Amniotic stem cell (primary cell): ENCODE results near the gene PTPRE.

Experiments used
- DNase-seq: peaks from one replicate; lab custom pipeline; 2025; lab: John Stamatoyannopoulos, UW

Gene PTPRE

DNA sequence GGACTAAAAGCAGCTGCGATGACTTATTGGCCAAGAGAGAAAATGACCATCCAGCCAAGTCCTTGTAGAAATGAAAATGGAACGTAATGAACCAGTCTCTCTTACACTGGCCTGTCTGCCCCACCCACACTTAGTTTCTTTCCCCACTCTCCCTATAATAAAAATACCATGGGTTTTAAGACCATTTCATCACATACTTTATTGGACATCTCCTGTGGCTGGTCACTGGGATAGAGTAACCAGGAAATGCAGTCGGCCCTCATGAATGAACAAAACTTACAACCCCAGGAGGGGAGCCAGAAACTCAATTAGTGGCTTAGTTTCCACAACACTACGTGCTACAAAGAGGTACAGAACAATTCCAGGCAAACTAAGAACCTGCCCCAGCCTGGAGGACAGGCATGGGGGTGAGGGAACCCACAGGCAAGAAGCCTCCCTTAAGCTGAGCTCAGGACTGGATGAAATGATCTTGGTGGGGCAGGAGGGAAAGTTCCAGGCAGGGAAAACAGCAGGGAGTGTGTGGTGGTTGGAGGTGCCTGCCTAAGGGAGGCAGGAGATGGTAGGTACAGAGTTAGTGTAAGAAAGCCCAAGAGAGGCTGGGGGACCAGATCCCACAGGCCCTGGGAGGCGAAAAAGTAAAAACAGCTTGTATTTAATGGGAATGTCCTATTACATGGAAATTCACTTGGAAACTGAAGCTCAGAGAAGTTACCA is 189.7 kb downstream of the PTPRE start:
- DNase-seq = no peak

DNA sequence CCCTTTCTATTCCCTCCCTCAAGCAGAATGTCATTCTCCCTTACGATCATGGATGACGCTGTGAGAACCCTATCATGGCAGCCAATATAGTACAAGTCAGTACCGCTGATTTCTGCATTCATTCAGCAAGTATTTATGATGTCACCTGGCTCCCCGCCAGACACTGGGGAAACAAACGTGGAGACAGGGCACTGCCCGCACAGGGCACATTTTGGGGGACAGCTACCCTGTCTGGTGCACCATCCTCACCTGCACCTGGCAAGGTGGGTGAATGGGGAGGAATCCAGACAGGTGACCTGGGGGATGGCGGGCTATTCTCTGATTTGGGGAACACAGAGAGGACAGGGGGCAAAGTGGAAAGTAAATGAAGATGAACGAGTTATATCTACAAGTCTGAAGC is 190.9 kb downstream of the PTPRE start:
- DNase-seq = no peak

DNA sequence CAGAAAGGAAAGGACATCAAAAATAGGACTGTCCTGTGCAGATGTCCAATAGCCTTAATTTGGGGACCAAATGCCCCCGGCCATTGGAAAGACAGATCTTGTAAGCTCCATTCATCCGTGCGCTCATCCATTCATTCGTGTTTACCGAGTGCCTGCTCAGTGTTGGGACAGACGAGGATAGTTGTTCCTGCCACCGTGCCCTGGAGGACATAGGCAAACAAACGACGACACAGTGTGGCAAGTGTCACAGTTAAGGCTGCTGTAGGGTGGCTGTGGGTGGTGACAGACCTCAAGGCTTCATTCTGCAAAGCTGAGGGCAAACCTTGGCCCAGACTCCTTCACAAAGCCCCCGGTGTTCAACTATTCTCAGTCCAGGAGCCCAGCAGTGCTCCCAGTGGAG is 191.7 kb downstream of the PTPRE start:
- no peak for DNase-seq

DNA sequence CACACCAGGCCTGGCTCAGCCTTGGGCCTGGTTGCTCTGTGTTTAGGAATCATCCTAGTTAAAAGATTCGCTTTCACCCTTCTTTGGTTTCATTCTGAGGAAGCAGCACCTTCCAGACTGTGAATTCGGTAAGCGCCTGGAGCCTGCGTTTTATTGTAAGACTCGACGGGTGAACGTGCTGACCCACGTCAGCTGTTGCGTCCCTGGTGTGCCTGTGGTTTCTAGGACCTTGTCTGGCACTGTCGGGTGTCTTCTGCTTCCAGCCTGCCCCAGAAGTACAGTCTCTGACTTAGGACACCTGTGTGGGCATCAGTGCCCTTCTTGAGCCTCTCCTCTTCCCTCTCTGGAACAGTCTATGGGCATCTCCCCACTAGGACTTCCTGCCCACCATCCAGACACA is 193.0 kb downstream of the PTPRE start:
- DNase-seq = no peak

DNA sequence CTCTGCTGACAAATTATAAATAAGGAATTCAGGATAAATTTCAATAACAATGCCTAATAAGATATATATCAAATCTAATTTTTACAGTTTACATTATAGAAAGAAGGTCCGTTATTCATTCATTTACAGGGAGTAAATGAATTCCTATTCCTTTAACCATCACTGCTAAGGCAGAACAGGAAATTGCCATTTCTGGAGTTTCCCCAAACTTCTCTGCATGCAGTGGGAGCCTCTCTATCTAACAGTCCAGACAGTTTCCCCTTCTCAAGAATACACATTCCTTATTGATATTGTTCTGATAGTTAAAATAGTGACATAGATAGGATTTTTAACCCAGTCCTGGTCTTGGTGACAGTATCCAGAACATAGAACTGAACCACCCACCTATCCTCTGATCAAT is 195.0 kb downstream of the PTPRE start:
- DNase-seq = no peak

DNA sequence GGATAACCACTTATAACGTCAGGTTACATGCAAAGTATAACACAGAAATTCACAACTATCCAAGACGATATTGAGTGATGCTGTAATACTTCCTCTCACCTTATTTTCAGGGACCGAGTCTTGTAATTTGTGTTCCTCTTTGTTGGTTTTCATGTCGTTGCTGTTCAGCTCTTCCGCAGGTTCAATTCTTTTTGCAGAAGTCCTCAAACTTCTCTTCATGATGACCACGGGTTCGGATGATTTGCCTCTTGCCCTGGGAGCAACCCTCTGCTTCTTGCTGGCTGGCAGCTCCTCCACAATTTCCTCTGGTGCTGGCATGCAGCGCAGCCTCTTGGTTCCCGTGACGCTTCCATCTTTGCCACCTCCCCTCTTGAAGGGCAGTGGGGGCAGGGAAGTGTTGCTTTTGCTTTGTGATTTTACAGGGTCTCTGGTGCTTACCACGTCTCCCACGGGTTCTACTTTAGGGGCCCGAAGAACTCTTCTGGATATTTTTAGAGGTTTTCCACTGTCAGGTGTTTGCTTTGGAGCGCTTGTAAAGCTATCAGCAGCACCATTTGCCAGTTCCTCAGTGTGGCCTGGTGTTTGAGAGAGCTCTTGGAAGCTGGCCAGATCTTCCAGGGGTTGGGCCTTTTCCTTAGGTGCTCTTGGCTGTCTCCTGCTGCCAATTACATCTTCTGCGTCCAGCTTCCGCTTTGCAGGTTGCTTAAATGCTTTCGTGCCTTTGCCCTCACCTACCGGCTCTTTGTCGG is 195.8 kb downstream of the PTPRE start:
- no peak for DNase-seq

DNA sequence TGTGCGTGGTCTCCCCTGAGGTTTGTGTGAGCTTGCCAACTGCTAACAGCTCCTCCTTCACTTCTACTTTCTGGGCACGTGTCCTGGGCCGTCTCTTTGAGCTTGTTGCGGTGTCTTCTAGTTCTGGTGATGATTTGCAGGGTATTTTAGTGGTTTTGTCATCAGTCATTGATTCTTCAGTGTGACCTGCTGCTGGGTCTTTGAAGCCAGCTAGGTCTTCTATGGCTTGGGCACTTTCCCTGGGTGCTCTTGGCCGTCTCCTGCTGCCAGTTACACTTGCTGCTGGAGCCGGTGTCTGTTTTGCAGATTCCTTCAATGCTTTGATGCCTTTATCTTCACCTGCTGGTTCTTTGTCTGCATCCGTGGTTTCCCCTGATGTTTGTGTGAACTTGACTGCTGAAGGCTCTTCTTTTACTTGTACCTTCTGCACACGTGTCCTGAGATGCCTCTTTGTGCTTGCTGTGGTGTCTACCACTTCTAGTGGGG is 196.4 kb downstream of the PTPRE start:
- no peak for DNase-seq

DNA sequence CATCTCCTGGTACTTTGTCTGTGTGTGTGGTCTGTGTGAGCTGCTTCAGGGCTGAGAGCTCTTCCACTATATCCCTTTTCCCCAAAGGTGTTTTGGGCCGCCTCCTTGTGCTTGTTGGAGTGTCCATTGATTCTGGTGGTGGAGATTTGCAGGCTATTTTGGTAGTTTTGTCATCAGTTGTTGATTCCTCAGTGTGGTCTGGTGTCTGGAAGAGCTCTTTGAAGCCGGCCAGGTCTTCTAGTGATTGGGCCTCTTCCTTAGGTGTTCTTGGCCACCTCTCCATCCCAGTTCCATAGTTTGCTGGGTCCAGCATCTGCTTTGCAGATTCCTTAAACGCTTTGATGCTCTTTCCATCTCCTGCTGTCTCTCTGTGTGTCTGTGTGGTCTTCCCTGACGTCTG is 198.5 kb downstream of the PTPRE start:
- DNase-seq = no peak

DNA sequence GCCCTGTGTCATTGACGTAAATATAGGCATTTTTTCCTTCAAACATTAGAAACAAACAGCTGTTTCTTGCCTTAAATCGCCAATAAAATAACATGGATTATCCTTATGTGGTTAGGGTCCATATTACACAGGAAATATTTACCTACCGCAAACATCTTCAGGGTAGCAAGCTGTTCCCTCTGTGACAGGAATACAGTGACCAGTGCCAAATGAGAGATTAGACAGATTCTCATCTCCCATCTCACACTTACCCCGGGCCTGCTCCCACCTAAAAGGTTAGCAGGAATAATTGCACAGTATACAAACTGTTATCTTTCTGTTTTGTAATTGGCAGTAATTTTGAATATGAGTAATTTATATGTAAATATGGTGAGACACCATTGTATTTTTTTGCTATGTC is 202.8 kb downstream of the PTPRE start:
- DNase-seq = no peak

DNA sequence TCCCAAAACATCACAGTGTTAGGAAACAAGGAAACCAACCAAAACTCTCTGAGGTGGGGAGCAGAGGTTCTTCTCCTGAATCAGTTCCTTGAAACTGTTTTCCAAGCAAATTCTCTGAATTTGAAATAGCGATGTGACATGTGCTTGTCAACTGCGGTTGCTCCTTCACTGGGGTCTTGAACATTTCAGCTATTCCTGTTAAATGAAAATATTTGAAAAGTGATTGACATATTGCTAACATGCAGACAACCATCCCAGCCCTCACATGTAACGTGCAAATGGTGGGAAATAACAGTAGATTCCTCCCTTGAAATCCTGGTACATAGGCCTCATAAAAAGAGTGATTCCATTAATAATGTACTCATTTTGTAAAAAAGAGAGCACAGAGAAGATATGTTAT is 203.4 kb downstream of the PTPRE start:
- no peak for DNase-seq

DNA sequence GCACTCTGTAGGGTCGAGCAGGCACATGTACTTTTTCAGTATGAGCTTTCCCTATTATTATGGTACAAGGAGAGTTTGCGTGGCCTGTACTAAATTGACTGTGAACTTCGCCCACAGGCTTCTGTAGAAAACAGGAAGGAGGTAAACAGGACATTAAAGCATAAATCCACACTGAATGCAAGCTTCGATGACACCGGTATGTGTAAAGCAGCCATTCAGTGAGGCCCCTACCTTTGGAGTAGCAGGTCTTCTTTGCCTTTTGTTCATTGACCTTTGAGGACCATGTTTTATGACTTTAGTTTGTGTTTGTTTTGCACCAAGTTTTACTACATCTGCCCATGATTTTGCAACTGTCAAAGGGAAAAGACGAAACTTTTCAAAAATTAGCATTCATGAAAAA is 204.8 kb downstream of the PTPRE start:
- no peak for DNase-seq

DNA sequence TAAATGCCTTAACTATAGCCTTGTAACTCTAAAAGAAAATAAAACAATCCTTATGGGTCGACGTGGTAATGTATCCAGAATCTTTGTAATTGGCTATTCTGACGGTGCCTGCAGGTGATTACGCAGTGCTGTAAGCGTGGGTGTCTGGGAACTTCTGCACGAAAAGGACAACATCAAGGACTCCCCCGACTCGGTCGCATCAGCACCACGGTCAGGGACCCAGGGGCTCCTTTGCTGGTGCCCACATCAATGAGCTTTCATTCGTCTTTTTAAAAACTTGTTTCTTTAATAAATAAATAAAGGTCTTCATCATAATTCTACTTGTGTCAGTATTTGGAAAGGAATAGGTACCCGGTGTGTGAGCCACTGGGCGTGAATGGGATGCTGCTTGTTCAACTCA is 206.1 kb downstream of the PTPRE start:
- DNase-seq = no peak

DNA sequence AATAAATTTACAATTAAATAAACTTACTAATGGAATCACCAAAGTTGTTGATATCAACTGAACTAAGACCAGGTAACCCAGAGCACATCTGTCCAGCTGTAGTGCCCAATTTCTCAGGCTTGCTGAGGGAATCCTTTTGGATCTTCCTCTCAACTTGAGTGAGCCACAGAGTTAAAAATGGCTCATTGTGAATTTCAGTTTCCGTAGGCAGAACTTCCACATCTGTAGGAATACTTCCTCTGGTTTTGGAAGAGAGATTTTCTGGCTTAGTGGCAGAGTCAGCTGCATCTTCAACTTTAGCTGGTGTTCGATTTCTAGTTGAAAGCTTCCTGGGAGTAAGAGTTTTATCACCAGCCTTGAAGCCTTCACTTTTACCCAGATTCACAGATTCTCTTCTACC is 208.0 kb downstream of the PTPRE start:
- DNase-seq = no peak

DNA sequence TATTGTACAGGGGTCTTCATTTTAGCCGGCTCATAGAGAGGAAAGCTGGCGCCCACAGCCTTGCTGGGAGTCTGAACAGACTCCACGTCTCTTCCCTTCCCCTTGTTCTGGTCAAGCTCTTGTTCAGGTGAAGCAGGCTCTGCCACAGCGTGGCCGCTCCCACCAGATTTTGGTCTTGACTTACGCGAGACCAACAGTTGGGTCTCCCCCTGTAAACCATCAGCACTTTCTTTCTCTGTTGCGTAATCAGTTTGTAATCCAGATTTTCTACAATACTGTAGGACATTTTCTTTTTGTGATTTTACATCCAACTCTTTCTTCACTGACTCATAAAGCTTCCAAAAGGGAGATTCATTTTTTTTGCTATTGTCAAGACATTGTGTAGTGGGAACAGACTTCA is 208.5 kb downstream of the PTPRE start:
- DNase-seq = no peak

DNA sequence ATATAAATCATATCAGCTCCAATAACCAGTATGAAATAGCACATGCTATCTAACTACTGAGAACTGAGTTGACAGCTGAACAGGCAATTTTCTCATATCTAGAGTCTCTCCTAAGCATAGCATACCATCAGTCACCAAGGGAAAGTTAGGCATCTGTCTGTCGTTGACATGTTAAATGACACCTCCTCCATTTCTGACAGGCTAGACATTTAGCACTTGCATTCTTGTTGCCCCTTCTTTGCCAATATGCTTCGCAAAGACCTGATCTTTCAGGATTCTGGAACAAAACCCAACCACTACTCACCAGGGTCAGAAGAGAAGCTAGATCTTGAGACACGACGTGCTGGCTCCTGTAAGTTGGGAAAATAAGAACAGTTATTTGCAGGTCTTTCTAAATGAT is 209.3 kb downstream of the PTPRE start:
- no peak for DNase-seq

DNA sequence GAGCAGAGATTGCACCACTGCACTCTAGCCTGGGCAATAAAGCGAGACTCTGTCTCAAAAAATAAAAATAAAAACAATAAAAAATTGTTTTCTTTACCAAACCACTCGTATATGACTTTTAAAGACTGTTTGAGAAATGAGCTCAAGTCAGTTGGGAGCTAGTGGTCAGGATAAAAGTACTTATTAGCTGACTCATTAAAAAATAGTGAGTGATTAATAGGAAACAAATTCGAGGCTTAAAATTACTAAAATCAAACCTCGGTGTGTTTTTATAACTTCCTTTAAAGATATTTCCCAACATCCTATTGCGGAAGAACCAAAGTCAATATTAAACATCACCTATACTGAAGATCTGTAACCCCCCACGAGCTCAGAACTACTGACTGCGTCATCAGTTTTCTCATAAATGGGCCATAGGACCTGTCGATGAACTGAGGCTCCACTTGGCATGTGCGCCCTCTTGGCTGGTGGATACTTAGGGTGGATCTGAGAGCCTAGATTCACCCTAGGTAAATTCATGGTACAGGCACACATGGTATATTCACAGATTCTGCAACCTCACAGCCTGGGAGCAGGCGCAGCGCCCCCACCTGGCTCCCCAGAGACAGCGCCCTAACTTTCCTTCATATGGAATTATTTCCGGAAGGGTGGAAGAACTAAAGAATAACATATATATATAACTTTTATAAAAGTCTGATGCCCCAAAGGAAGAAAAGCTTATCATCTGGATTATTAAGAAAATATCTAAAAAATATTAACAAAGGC is 210.1 kb downstream of the PTPRE start:
- no peak for DNase-seq

DNA sequence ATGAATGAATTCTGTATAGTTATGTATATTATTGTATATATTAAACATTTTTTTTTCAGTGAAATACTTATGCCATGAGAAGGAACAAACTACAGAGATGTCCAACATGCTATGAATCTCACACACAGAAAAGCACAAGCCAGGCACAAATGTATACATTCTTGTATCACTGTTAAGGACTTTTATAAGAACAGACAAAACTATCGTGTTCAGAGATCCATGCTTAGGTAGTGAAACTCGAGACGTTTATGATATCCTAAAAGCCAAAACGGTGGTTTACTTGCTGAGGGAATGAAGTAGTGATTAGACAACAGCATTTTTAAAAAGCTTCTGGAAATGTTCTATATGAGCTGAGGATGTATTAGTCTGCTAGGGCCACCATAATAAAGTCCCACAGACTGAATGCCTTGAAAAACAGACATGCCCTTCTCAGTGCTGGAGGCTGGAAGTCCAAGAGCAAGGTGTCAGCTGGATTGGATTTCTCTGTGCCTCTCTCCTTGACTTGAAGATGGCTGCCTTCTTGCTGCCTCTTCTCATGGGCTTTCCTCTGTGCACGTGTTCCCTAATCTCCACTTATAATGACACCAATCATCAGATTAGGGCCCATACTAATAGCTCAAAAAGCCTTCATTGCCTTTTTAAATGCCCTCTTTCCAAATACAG is 215.0 kb downstream of the PTPRE start:
- no peak for DNase-seq

DNA sequence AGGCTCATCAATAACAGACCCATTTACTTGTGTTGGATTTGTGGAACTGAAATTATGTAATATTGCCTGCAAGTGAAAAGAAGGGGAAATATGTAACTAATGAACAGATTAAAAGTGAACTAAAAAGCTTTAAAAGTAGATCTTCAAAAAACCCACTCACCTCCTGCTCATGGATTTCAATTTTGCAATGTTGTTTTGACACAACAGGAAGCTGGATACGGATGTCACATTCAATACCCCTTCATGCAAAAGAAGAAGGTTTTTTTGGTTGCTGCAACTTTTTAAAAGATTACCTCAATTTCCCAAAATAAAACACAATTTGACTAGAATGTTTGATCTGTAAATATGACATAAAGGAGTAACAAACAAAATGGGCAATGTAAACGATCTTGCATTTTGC is 216.0 kb downstream of the PTPRE start:
- no peak for DNase-seq

DNA sequence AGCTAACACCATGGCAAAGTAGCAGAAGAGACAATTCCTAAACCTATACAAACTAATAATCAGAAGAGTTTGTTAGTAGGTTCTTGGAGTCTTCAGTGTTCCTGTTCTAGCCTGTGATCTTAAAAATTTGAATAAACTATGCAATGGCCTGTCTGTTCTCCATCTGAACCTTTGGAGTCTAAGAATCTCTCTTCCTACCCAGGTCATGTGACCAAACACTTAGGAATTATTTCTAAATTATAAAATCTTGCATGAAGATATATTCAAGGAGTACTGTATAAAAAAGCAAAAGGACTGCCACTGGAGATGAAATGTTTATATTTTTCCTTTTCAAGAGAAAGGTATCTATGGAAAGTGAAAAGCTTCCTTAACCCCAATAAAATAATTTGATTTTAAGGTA is 216.9 kb downstream of the PTPRE start:
- no peak for DNase-seq

DNA sequence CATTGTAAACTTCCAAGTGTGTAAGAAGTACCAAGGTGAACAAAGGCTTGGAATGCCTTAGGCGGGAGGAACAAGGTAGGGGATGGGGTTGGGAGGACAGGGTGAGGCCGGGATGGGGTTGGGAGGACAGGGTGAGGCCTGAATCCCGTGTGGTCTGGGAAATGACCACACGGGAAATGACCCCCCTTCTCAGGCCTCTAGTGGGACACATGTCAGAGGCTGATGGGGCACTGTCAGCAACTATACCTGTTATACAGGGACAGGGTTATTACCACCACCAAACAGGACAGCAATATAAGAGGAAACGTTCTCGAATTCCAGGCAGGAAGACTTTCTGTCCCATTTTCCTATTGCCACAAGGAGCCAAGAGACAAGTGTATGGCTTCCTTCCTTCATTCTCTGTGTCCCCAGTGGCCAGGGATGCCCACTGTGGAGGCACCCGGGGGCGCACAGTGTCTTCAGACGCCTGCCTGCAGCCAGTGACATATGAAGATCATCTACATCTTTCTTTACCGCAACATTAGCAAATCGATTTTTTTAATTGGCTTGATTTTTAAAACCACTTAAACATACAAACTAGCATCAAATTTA is 218.0 kb downstream of the PTPRE start:
- no peak for DNase-seq

DNA sequence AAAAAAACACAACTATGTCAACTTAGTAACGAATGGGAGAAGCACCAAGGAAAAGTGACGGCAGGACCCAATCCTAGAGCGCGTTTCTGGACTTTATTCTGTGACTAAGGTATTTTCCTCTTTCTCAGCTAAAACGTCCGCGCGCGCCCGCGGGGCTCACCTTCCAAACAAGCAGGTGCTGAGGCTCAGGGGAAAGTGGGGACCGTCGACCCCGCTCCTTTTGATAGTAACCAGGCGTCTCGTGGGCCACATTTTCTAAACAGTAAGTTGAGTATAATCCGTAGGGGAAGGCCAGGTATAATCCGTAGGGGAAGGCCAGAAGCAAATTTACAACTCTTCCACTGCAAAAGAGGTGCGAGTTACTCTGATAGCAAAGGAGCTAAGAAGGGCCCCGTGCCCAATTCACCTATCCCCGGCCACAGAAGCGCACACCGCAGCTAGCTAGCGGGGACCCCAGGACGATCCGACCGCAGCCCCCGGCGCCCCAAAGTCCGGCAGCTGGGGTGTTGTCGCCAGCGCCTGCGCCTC is 218.6 kb downstream of the PTPRE start:
- DNase-seq = no peak
